Measurements from ENCODE around the gene ASGR1. TPM values are rescaled to one million over a fixed set of nuclear protein-coding genes. Genes with fewer than 3 reads are reported as not detected.
"Not testable (repeated sequence)": the region's sequence is repeated elsewhere in the genome, so short reads cannot be mapped to it uniquely, and the experiment has no call there.

ASGR1 gene
- total RNA-seq, 1 experiment from 2014 or later = 0.22 TPM

DNA sequence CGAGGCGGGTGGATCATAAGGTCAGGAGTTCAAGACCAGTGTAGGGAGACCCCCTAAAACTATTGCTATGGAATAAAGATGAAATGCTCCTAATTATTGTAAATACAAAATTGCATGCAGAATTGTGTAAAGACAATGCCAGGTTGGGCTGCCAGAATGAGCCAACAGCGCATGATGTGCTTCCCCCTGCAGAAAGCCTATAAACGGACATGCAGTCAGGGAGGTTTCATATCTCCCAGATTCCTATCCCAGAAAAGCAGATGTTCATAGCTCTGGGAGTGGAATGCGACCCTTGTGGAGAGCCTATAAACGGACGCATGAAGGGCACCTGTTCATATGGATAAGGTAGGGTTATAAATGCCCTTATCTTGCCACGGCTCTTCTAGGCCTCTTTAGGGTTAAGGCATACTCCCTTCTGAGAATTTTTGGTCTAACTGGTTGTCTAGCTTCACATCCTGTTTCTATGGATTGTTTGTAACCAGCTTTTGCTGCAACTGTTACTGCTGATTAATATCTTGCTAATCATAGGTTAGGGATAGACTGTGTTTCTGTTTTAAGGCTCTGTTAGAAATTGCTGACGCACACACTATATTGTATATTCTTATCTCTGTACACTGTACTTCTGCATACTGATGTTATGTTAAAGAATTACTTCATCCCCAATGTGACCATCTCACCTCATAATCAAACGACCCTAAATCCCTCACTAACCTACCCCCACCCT lies 10.2 kb downstream of the ASGR1 start:
- DNase-seq (ENCODE audit: extremely low read depth, low read depth) = not testable (repeated sequence)

GRCh38 chr17:7167832-7168231 lies 11.3 kb downstream of the ASGR1 start:
- DNase-seq (ENCODE audit: extremely low read depth, low read depth) = no peak

GRCh38 chr17:7166873-7167272 lies 12.3 kb downstream of the ASGR1 start:
- DNase-seq (ENCODE audit: extremely low read depth, low read depth) = no peak

DNA sequence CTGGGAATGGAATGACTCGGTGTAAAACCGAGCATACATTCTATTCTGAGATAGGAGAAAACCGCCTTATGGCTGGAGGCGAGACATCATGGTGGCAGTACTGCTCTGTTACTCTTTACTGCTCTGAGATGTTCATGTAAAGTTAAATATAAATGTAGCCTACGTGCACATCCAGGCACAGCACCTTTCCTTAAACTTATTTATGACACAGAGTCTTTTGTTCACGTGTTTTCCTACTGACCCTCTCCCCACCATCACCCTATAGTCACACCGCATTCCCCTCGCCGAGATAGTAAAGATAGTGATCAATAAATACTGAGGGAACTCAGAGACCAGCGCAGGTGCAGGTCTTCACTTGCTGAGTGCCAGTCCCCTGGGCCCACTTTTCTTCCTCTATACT lies 19.6 kb downstream of the ASGR1 start:
- not testable (repeated sequence) for DNase-seq (ENCODE audit: extremely low read depth, low read depth)

DNA sequence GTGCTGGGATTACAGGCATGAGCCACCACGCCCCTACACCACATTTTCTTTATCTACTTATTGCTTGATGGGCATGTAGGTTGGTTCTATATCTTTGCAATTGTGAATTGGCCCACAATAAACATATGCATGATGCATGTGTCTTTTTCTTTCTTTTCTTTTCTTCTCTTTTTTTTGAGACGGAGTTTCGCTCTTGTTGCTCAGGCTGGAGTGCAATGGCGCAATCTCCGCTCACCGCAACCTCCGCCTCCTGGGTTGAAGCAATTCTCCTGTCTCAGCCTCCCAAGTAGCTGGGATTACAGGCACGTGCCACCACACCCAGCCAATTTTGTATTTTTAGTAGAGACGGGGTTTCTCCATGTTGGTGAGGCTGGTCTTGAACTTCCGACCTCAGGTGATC lies 20.7 kb downstream of the ASGR1 start:
- DNase-seq (ENCODE audit: extremely low read depth, low read depth) = not testable (repeated sequence)

DNA sequence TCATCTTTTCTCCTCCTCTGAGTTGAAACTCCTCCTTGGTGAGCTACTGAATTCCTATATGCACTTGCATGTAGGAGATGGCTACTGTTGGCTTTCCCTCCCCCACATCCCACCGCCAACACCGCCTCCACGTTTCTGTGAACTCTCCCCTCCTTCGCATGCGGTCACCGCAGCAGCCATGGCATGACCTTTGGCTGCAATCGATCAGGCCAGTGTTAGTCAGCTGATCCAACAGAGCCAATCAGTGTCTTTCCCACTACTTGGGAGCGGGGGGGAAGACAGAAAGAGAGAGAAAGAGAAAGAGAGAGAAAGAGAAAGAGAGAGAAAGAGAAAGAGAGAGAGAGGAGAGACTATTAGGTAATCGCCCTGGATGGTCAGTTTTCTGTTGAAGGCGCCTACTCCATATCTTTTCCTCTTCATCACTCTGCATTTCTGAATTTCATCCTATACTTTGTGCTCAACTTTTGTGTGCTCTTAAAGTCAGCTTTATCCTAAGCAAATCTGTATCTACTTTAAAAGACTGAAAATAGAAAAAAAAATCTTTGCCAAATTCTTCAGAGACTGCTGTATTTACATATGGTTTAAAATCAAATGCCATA lies 22.7 kb downstream of the ASGR1 start:
- DNase-seq (ENCODE audit: extremely low read depth, low read depth) = no peak

- no peak for DNase-seq (ENCODE audit: extremely low read depth, low read depth)
Measured at GRCh38 chr17:7147772-7148171, 31.4 kb downstream of the ASGR1 start.

GRCh38 chr17:7146115-7146514 lies 33.1 kb downstream of the ASGR1 start:
- DNase-seq (ENCODE audit: extremely low read depth, low read depth) = no peak

GRCh38 chr17:7144213-7144612 lies 35.0 kb downstream of the ASGR1 start:
- no peak for DNase-seq (ENCODE audit: extremely low read depth, low read depth)

DNA sequence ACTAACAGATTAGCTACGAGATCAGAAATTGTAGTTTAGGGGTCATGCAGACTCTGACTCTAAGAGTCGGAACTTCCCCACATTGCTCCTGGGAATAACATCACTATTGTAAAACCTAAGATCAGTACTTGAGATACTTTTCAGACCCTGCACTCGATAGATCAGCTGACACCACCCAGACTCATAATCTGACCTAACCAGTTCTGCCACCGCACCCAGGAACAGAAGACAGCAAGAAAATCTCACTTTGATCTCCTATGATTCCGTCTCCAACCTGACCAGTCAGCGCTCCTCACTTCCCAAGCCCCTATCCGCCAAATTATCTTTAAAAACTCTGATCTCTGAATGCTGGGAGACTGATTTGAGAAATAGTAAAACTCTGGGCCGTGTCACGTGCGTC lies 37.3 kb downstream of the ASGR1 start:
- DNase-seq (ENCODE audit: extremely low read depth, low read depth) = no peak

DNA sequence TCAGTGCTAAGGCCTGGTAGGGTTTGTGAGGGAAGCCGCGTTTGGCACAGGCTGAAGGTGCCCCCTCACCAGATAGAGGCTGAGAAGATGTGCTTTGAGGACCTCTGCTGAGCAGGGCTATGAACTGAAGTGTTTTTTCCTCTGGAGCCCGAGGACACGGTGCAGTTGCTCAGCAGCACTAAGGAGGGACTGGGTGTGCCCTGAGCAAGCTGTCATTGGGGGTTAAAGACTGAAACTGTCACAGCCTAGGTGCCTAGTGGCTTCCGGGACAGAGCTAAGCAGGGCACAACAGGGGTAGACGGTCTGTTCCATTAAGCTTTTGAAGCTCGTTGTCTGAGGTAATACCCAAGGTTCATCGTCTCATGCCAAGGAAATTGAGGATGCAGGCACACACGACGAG lies 39.8 kb downstream of the ASGR1 start:
- DNase-seq (ENCODE audit: extremely low read depth, low read depth) = no peak

GRCh38 chr17:7138800-7139381 lies 40.3 kb downstream of the ASGR1 start:
- no peak for DNase-seq (ENCODE audit: extremely low read depth, low read depth)

DNA sequence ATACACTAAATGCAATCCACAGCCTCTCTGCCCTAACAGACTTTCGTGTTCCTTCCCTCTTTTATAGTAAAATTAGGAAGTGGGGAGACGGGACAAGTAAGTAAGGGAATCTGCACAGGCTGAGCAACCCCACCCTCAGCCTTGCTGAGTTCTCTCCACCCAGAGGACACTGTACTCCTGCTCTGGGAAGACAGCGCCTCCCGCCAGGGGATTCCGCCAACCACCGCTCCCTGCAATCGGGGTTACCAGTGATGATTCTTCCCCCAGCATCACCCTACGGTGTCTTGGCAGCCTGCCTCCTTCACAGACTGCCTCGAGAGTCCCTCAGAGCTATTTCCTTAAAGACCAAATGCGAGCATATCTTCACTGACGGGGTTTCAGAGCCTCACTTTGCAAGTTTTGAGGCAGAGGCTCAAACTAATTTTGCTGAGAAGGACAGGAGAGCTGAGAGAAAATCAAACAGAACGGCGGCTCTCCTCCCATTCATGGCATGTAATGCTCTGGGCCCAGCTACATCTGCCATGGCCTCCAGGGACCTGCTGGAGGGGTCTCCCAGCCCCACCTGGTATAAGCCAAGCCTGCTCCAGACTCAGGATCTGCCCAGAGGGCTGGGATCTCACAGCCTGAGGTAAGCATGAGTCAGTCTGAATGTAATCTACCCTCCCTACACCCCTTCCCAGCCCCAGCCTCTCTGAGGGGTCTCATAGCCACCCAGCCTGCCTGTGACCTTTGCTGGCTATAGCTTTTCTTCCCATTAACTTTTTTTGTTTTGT lies 41.8 kb downstream of the ASGR1 start:
- no peak for DNase-seq (ENCODE audit: extremely low read depth, low read depth)

- DNase-seq (ENCODE audit: extremely low read depth, low read depth) = peak; percentile 60
Measured at GRCh38 chr17:7136266-7136877, 42.8 kb downstream of the ASGR1 start.

- no peak for DNase-seq (ENCODE audit: extremely low read depth, low read depth)
Measured at GRCh38 chr17:7133916-7134315, 45.3 kb downstream of the ASGR1 start.

DNA sequence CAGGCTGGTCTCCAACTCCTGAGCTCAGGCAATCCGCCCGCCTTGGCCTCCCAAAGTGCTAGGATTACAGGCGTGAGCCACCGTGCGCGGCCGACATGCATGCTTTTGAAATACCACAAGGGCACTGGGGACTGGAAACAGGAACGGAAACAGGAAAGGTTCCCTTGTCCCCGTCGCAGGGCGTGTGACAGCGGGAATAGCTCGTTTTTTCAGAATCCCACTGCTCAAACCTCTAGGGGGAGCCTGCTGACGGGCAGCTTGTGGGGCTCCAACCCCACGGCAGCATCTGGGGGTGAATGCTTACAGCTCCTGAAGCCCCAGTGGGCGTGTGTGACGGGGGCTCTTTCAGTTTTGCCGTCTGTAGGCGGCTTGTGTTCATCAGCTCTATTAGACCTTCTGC lies 45.7 kb downstream of the ASGR1 start:
- DNase-seq (ENCODE audit: extremely low read depth, low read depth) = peak; percentile 6

GRCh38 chr17:7132511-7133094 lies 46.6 kb downstream of the ASGR1 start:
- DNase-seq (ENCODE audit: extremely low read depth, low read depth) = no peak

DNA sequence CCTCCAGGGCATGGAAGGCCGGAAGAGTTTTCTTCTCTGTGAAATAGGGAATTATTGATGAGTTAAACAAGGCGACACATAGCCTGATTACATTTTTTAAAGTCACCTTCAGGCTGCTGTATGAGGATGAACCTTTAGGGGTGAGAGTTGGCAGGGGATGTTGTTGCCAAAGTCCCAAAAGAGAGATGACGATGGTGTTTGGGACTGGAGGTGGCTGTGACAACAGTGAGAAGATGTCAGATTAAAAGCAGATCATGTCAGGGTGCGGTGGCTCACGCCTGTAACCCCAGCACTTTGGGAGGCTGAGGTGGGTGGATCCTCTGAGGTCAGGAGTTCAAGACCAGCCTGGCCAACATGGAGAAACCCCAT lies 47.8 kb downstream of the ASGR1 start:
- DNase-seq (ENCODE audit: extremely low read depth, low read depth) = no peak

DNA sequence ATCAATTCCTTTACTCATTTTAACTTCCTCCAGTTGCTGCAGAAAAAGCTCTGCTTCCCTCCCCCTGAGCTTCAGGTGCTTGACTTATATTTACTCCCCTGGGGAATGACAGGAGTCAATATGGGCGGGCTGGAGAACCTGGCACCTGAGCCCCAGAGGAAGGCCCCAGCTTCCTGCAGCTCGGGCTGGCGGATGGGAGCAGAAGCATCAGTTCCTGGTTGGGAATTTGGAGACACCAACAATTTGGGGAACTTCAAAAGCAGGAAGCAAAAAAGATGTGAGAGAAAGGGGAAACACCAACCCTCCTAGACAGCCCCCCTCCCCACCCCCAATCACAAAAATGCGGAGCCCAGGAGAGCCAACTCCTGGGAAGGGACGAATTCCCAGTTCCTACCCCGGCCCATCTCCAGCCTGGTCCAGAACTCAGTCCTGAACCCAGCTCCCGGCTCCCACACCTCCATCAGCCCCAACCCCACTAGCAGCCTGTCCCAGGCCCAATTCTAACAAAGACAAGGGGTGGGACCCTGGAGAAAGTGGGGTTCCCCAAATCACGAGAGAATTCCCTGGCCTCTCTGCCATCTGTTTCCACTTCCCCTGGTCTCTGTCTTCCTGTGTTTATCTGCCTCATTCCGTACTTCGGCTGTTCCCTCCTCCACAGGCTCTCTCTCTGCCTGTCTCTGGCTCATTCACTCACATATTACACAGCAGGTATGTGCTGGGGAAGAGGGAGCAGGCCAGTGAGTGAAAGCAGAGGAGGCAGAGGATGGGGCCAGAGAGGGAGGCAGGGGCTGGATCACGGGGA lies 48.3 kb downstream of the ASGR1 start:
- DNase-seq (ENCODE audit: extremely low read depth, low read depth) = no peak

DNA sequence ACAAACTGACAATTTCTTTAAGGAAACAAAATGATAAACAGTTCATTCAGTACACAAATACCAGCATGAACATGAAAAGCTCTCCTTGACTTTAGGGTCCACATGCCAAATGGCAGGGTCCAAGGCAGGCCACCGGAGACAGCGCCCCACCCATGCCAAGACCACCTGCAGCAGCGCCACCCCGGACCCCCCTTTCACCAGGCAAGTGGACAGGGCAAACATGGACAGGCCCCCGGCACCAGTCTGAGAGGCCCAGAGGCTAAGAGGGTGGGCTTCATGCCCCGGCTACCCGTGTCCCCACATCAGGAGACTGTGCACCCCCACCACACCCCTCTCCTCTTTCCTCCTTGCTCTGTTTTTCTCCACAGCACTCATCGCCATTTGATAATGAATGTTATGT lies 49.9 kb downstream of the ASGR1 start:
- no peak for DNase-seq (ENCODE audit: extremely low read depth, low read depth)
